K562 (cell line): Measurements from ENCODE around the gene CYB561A3. TPM values are rescaled to one million over a fixed set of nuclear protein-coding genes. Genes with fewer than 3 reads are reported as not detected.

Experiments
- ATF1 ChIP-seq, 2 experiments: fragments of 450-650 bp in 1 of 2; IDR thresholded peaks; 2 replicates each; pipeline ENCODE4 v1.6.1; 2016; ENCODE audit warnings: missing compliant biosample characterization in 1 of 2, missing genetic modification characterization in 1 of 2
- BHLHE40 ChIP-seq: IDR thresholded peaks from 2 replicates; pipeline ENCODE4 v1.6.1; 2011; ENCODE audit warnings: low read length, improper control_type of control experiment
- CHAMP1 ChIP-seq: fragments of 450-650 bp; IDR thresholded peaks from 2 replicates; pipeline ENCODE4 v1.6.1; 2016; ENCODE audit warnings: mild to moderate bottlenecking
- CXXC5 ChIP-seq: fragments of 250-450 bp; sonication (Bioruptor Pico); IDR thresholded peaks from 2 replicates; pipeline ENCODE4 v1.8.0; 2022; ENCODE audit warnings: inconsistent platforms, mild to moderate bottlenecking, moderate library complexity
- FOS ChIP-seq: IDR thresholded peaks from 3 replicates; pipeline ENCODE4 v1.6.1; 2011; ENCODE audit not compliant: insufficient read length; ENCODE audit errors: extremely low read depth
- FOXM1 ChIP-seq, 2 experiments: fragments of 450-650 bp in 1 of 2; sonication (generic) in 1 of 2; formaldehyde crosslinking in 1 of 2; IDR thresholded peaks; 2 replicates each; pipeline versions ENCODE4 v1.6.1 to v1.9.0; 2017 to 2022; ENCODE audit warnings: low read depth in 2 of 2, mild to moderate bottlenecking in 2 of 2, missing genetic modification reagents in 1 of 2, moderate library complexity in 1 of 2
- GTF2B ChIP-seq: IDR thresholded peaks from 2 replicates; pipeline ENCODE4 v1.6.1; 2011; ENCODE audit not compliant: insufficient read length; ENCODE audit errors: extremely low read depth
- HDGF ChIP-seq: fragments of 450-650 bp; IDR thresholded peaks from 2 replicates; pipeline ENCODE4 v1.6.1; 2016
- PYGO2 ChIP-seq: fragments of 450-650 bp; IDR thresholded peaks from 2 replicates; pipeline ENCODE4 v1.6.1; 2016; ENCODE audit warnings: mild to moderate bottlenecking, missing genetic modification characterization, moderate library complexity, missing compliant biosample characterization
- SMARCC2 ChIP-seq: fragments of 450-650 bp; IDR thresholded peaks from 2 replicates; pipeline ENCODE4 v1.6.1; 2017; ENCODE audit warnings: antibody characterized with exemption, moderate library complexity, mild to moderate bottlenecking, low read depth
- USF1 ChIP-seq: sonication (generic); formaldehyde crosslinking; IDR thresholded peaks from 2 replicates; pipeline ENCODE4 v1.9.0; 2022; ENCODE audit warnings: mild to moderate bottlenecking, missing genetic modification reagents
- ZNF785 ChIP-seq: fragments of 250-450 bp; sonication (Bioruptor Pico); IDR thresholded peaks from 2 replicates; pipeline ENCODE4 v1.4.0; 2020; ENCODE audit warnings: mild to moderate bottlenecking
- polyA plus RNA-seq, 8 experiments: library from polyadenylated mRNA; depleted of rRNA in 4 of 8; stranded (reverse) in 5 of 8; unstranded in 3 of 8; fragments of >200 nt; fragmentation: Nextera tagmentation in 2 of 8; fragmentation: Illumina TruSeq in 1 of 8; extraction: Ambion mirVana in 2 of 8; extraction: Trizol in 1 of 8; gene quantifications; 2 replicates each; pipeline versions ENCODE4 v1.2.1 to v1.2.3, GENCODE V29; 2011 to 2014; ENCODE audit warnings: inconsistent platforms in 1 of 8, missing spikeins in 1 of 8
- total RNA-seq, 7 experiments: library from RNA; depleted of rRNA in 6 of 7; stranded (reverse); fragments of >200 nt in 6 of 7; fragmentation: Illumina TruSeq in 2 of 7; extraction: Trizol in 2 of 7; gene quantifications; 2 replicates each; pipeline versions ENCODE4 v1.2.1 to v1.2.3, GENCODE V29; 2011 to 2021; ENCODE audit warnings: low replicate concordance in 1 of 7
- TF ChIP-seq, protein P1 (sequence below): fragments of 450-650 bp; conservative IDR thresholded peaks from 2 replicates; pipeline ENCODE4 v1.6.1; 2016; ENCODE audit warnings: missing genetic modification characterization, low read depth, mild to moderate bottlenecking, control low read depth, missing compliant biosample characterization
- TF ChIP-seq, protein P2 (sequence below): fragments of 250-450 bp; sonication (Bioruptor Pico); IDR thresholded peaks from 2 replicates; pipeline ENCODE4 v1.8.0; 2021; ENCODE audit warnings: borderline replicate concordance, mild to moderate bottlenecking, moderate library complexity; ENCODE audit not compliant: poor library complexity, severe bottlenecking
- TF ChIP-seq, protein P3 (sequence below): fragments of 200-800 bp; sonication (Bioruptor generic); IDR thresholded peaks from 2 replicates; pipeline ENCODE4 v1.6.1; 2017; ENCODE audit warnings: missing genetic modification characterization, missing compliant biosample characterization

The CYB561A3 gene
- total and polyA plus RNA-seq, 9 of the 15 experiments (the other 6 are each of a cell fraction or from before 2014, with no cell fraction given), result 29.2 to 78.9 (median 37.9) TPM

- TF ChIP-seq GTF2B (no peak), HDGF (0 out of 2 replicates have a peak, but pooled peaks have one; percentile 47), ZNF785 (CRISPR knock-in tag) (no peak), ATF1 (CRISPR knock-in tag; IDR thresholded peaks at IDR 0.05) (no peak), ATF1 (tag; IDR thresholded peaks at IDR 0.05) (0 out of 2 replicates have a peak, but pooled peaks have one; percentile 25), SMARCC2 (peak; percentile 62; the same call in 1 of the 2 replicates), FOXM1 (IDR thresholded peaks at IDR 0.05; ENCODE audit: low read depth) (peak; percentile 69; the same call in 1 of the 2 replicates), FOXM1 (CRISPR knock-in tag; IDR thresholded peaks at IDR 0.05; ENCODE audit: low read depth) (no peak), BHLHE40 (no peak), CXXC5 (CRISPR knock-in tag) (peak; percentile 52; the same call in 1 of the 2 replicates), USF1 (peak; percentile 67), PYGO2 (no peak), FOS (no peak), CHAMP1 (no peak)
- TF ChIP-seq, protein P1, sequence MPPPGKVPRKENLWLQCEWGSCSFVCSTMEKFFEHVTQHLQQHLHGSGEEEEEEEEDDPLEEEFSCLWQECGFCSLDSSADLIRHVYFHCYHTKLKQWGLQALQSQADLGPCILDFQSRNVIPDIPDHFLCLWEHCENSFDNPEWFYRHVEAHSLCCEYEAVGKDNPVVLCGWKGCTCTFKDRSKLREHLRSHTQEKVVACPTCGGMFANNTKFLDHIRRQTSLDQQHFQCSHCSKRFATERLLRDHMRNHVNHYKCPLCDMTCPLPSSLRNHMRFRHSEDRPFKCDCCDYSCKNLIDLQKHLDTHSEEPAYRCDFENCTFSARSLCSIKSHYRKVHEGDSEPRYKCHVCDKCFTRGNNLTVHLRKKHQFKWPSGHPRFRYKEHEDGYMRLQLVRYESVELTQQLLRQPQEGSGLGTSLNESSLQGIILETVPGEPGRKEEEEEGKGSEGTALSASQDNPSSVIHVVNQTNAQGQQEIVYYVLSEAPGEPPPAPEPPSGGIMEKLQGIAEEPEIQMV (tag), result no peak
- TF ChIP-seq, protein P2, sequence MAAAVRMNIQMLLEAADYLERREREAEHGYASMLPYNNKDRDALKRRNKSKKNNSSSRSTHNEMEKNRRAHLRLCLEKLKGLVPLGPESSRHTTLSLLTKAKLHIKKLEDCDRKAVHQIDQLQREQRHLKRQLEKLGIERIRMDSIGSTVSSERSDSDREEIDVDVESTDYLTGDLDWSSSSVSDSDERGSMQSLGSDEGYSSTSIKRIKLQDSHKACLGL, result no peak
- TF ChIP-seq, protein P3, sequence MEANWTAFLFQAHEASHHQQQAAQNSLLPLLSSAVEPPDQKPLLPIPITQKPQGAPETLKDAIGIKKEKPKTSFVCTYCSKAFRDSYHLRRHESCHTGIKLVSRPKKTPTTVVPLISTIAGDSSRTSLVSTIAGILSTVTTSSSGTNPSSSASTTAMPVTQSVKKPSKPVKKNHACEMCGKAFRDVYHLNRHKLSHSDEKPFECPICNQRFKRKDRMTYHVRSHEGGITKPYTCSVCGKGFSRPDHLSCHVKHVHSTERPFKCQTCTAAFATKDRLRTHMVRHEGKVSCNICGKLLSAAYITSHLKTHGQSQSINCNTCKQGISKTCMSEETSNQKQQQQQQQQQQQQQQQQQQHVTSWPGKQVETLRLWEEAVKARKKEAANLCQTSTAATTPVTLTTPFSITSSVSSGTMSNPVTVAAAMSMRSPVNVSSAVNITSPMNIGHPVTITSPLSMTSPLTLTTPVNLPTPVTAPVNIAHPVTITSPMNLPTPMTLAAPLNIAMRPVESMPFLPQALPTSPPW (CRISPR knock-in tag), result 0 out of 2 replicates have a peak, but pooled peaks have one; percentile 39
These were observed 19.4 kb downstream of the CYB561A3 start (continued) for GRCh38 chr11:61342207-61342803.
